Neural crest cell (in vitro differentiated cells): ENCODE measurements around the gene CCDC14. TPM values are rescaled to one million over a fixed set of nuclear protein-coding genes. Genes with fewer than 3 reads are reported as not detected.

Source experiments
- DNase-seq: peaks from one replicate; pipeline ENCODE4 v3.0.0; 2021; ENCODE audit warnings: low read depth, mixed read lengths, low spot score
- H3K27ac Mint-ChIP-seq: one replicate; pipeline ENCODE4 v1.8.0; 2021; ENCODE audit warnings: mild to moderate bottlenecking, mixed read lengths; ENCODE audit not compliant: unreplicated experiment
- H3K27me3 Mint-ChIP-seq: 2 replicates; pipeline ENCODE4 v1.8.0; 2021; ENCODE audit warnings: low read depth, mild to moderate bottlenecking, mixed read lengths
- H3K36me3 Mint-ChIP-seq: 2 replicates; pipeline ENCODE4 v1.8.0; 2021; ENCODE audit warnings: low read depth, mild to moderate bottlenecking, mixed read lengths
- H3K4me1 Mint-ChIP-seq: 2 replicates; pipeline ENCODE4 v1.8.0; 2021; ENCODE audit warnings: mixed read lengths
- H3K4me3 Mint-ChIP-seq: one replicate; pipeline ENCODE4 v1.8.0; 2021; ENCODE audit warnings: mild to moderate bottlenecking, mixed read lengths
- H3K9me3 Mint-ChIP-seq: 2 replicates; pipeline ENCODE4 v1.8.0; 2021; ENCODE audit warnings: mixed read lengths
- CTCF ChIP-seq: fragments of 200-600 bp; sonication (generic); conservative IDR thresholded peaks from 2 replicates; pipeline ENCODE4 v1.5.0; 2021; ENCODE audit warnings: antibody characterized with exemption, mild to moderate bottlenecking
- total RNA-seq: library from RNA; stranded (reverse); gene quantifications from 2 replicates; pipeline ENCODE4 v1.2.1, GENCODE V29; 2021

CCDC14 gene
- total RNA-seq, 1 donor from 2014 or later, result 117 TPM

DNA sequence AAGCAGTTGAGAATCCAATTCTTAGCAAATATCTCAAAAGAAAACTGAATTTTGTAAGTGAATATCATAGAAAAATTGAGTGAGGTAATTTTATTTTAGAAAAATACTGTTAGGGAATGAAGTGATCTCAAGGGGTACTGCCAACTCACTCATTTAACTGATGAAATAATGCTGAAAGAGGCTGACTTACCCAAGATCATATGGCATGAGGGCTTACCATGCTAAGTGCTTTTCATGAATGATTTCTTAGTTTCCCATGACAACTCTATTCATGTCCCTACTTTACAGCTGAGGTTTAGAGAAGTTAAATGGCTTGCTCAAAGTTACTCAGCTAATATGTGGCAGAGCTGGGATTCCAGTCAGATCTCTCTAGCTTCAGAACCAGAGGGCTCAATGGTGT lies 30.6 kb downstream of the CCDC14 start:
- no peaks in the 10 kb centered on the region for H3K27me3 Mint-ChIP-seq
- peaks cover 18% of the 10 kb centered on the region for H3K36me3 Mint-ChIP-seq
- H3K4me3 Mint-ChIP-seq, result no peak overlapping the region
- no peaks in the 10 kb centered on the region for H3K4me1 Mint-ChIP-seq
- H3K27ac Mint-ChIP-seq, result no peak overlapping the region
- no peak for TF ChIP-seq CTCF
- no peak for DNase-seq
- H3K9me3 Mint-ChIP-seq, result no peaks in the 10 kb centered on the region

DNA sequence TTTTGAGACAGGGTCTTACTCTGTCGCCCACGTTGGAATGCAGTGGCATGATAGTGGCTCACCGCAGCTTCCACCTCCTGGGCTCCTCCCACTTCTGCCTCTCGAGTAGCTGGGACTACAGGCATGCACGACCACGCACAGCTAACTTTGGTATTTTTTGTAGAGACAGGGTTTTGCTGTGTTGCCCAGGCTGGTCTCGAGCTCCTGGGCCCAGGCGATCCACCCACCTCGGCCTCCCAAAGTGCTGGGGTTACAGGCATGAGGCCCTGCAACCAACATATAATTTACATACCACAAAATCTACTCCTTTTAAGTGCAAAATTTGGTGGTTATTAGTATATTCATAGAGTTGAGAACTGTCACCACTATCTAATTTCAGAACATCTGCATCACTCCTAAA lies 31.7 kb downstream of the CCDC14 start:
- Mint-ChIP-seq H3K36me3 (peaks cover 29% of the 10 kb centered on the region), H3K27ac (no peak overlapping the region), H3K9me3 (peaks cover 6% of the 10 kb centered on the region), H3K27me3 (no peaks in the 10 kb centered on the region), H3K4me1 (no peaks in the 10 kb centered on the region), H3K4me3 (no peak overlapping the region)
- DNase-seq, result no peak
- TF ChIP-seq CTCF, result no peak

- Mint-ChIP-seq H3K9me3 (peaks cover 18% of the 10 kb centered on the region), H3K27ac (no peak overlapping the region), H3K4me1 (no peaks in the 10 kb centered on the region), H3K4me3 (no peak overlapping the region), H3K36me3 (peaks cover 50% of the 10 kb centered on the region), H3K27me3 (no peaks in the 10 kb centered on the region)
- no peak for TF ChIP-seq CTCF
- DNase-seq, result no peak
These were observed 34.6 kb downstream of the CCDC14 start for GRCh38 chr3:123926396-123926795.

- peaks cover 66% of the 10 kb centered on the region for H3K36me3 Mint-ChIP-seq
- no peak for DNase-seq
- H3K27me3 Mint-ChIP-seq, result no peaks in the 10 kb centered on the region
- H3K4me3 Mint-ChIP-seq, result no peak overlapping the region
- H3K9me3 Mint-ChIP-seq, result peaks cover 29% of the 10 kb centered on the region
- no peak for TF ChIP-seq CTCF
- no peak overlapping the region for H3K27ac Mint-ChIP-seq
- no peaks in the 10 kb centered on the region for H3K4me1 Mint-ChIP-seq
These were observed 40.2 kb downstream of the CCDC14 start for GRCh38 chr3:123920868-123921267.

GRCh38 chr3:123920383-123920782 lies 40.6 kb downstream of the CCDC14 start:
- DNase-seq, result no peak
- Mint-ChIP-seq H3K27ac (no peak overlapping the region), H3K9me3 (peaks cover 29% of the 10 kb centered on the region), H3K27me3 (no peaks in the 10 kb centered on the region), H3K36me3 (peaks cover 65% of the 10 kb centered on the region), H3K4me1 (no peaks in the 10 kb centered on the region), H3K4me3 (no peak overlapping the region)
- TF ChIP-seq CTCF, result no peak

GRCh38 chr3:123919353-123919752 lies 41.7 kb downstream of the CCDC14 start:
- Mint-ChIP-seq H3K9me3 (peaks cover 23% of the 10 kb centered on the region), H3K36me3 (peaks cover 56% of the 10 kb centered on the region)

More at GRCh38 chr3:123919353-123919752, 41.7 kb downstream of the CCDC14 start:
- no peak for DNase-seq
- no peak for TF ChIP-seq CTCF
- H3K4me3 Mint-ChIP-seq, result no peak overlapping the region
- H3K4me1 Mint-ChIP-seq, result no peaks in the 10 kb centered on the region
- no peaks in the 10 kb centered on the region for H3K27me3 Mint-ChIP-seq
- H3K27ac Mint-ChIP-seq, result no peak overlapping the region
